DOHH2 (cell line): Measurements from ENCODE around the gene CARM1.

Experiments used
- EZH2phosphoT487 ChIP-seq: fragments of 200-600 bp; sonication (generic); IDR thresholded peaks from 2 replicates; pipeline ENCODE4 v1.6.1; 2017; ENCODE audit warnings: borderline replicate concordance, mild to moderate bottlenecking, antibody characterized with exemption, low read length, moderate library complexity, mixed read lengths
- TF ChIP-seq, protein P1 (sequence below): fragments of 200-600 bp; sonication (generic); IDR thresholded peaks from one replicate; pipeline ENCODE4 v1.5.1; 2014; ENCODE audit warnings: antibody characterized with exemption, mild to moderate bottlenecking, low read depth, low read length; ENCODE audit not compliant: poor library complexity, severe bottlenecking

DNA sequence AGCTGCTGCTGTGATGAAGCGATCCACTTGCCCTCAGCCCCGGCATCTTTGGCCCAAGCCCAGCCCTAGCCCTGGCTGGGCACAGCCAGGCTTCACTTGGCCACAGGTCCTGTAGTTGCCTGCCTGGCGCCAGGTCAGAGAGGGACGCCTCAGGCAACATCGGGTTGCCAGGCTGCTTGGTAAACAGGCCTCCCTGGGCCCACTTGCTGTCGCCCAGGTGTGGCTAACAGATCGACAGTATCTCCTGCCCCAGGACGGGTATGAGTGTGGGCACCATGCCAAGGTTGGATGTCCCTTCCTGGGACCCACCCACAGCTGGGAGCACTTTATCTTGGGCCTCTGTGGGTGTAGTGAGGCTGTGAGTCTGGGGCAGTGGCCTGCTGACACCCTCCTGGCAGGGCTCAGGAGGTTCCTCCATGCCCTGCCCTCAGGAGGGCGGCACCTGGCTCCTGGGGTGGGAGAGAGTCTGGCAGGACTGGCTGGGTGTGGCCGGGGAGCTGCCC lies 27.8 kb downstream of the CARM1 start:
- TF ChIP-seq, protein P1, sequence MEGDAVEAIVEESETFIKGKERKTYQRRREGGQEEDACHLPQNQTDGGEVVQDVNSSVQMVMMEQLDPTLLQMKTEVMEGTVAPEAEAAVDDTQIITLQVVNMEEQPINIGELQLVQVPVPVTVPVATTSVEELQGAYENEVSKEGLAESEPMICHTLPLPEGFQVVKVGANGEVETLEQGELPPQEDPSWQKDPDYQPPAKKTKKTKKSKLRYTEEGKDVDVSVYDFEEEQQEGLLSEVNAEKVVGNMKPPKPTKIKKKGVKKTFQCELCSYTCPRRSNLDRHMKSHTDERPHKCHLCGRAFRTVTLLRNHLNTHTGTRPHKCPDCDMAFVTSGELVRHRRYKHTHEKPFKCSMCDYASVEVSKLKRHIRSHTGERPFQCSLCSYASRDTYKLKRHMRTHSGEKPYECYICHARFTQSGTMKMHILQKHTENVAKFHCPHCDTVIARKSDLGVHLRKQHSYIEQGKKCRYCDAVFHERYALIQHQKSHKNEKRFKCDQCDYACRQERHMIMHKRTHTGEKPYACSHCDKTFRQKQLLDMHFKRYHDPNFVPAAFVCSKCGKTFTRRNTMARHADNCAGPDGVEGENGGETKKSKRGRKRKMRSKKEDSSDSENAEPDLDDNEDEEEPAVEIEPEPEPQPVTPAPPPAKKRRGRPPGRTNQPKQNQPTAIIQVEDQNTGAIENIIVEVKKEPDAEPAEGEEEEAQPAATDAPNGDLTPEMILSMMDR: no peak
- TF ChIP-seq EZH2phosphoT487: no peak
